K562 (cell line): ENCODE results near the gene CNPY4. TPM values are rescaled to one million over a fixed set of nuclear protein-coding genes. Genes with fewer than 3 reads are reported as not detected.

Source experiments
- BRD9 ChIP-seq: fragments of 450-650 bp; IDR thresholded peaks from 2 replicates; pipeline ENCODE4 v1.6.1; 2018; ENCODE audit warnings: low read depth; ENCODE audit not compliant: partially characterized antibody
- CBFB ChIP-seq: sonication (generic); formaldehyde crosslinking; IDR thresholded peaks from 2 replicates; pipeline ENCODE4 v1.4.0; 2020; ENCODE audit warnings: mild to moderate bottlenecking, missing genetic modification reagents
- CBX8 ChIP-seq: fragments of 200-600 bp; sonication (generic); IDR thresholded peaks from 2 replicates; pipeline ENCODE4 v1.6.1; 2012; ENCODE audit warnings: borderline replicate concordance, mixed run types, low read depth, mild to moderate bottlenecking, moderate library complexity, mixed read lengths, low read length, control low read depth, inconsistent platforms; ENCODE audit not compliant: poor library complexity, severe bottlenecking; ENCODE audit errors: extremely low read depth
- CEBPB ChIP-seq: fragments of 450-650 bp; IDR thresholded peaks from 2 replicates; pipeline ENCODE4 v1.6.1; 2016; ENCODE audit warnings: missing genetic modification characterization, missing compliant biosample characterization
- CXXC5 ChIP-seq: fragments of 250-450 bp; sonication (Bioruptor Pico); IDR thresholded peaks from 2 replicates; pipeline ENCODE4 v1.8.0; 2022; ENCODE audit warnings: inconsistent platforms, mild to moderate bottlenecking, moderate library complexity
- ERF ChIP-seq: fragments of 450-650 bp; formaldehyde crosslinking; IDR thresholded peaks from 2 replicates; pipeline ENCODE4 v1.4.0; 2020; ENCODE audit warnings: mild to moderate bottlenecking, mixed read lengths
- HMG20A ChIP-seq: fragments of 450-650 bp; formaldehyde crosslinking; conservative IDR thresholded peaks from 2 replicates; pipeline ENCODE4 v1.4.0; 2020; ENCODE audit warnings: mild to moderate bottlenecking, mixed read lengths
- ILF3 ChIP-seq: fragments of 450-650 bp; IDR thresholded peaks from 2 replicates; pipeline ENCODE4 v1.6.1; 2018; ENCODE audit warnings: antibody characterized with exemption, mild to moderate bottlenecking, moderate library complexity, borderline replicate concordance
- KDM5B ChIP-seq: fragments of 200-600 bp; sonication (generic); IDR thresholded peaks from 2 replicates; pipeline ENCODE4 v1.6.1; 2012; ENCODE audit warnings: low read depth, mild to moderate bottlenecking, moderate library complexity, low read length, control low read depth, inconsistent platforms; ENCODE audit not compliant: insufficient replicate concordance
- PURB ChIP-seq: sonication (generic); formaldehyde crosslinking; IDR thresholded peaks from 2 replicates; pipeline ENCODE4 v1.9.0; 2021; ENCODE audit warnings: low read depth, mild to moderate bottlenecking, missing genetic modification reagents
- SAP30 ChIP-seq: fragments of 200-600 bp; sonication (generic); IDR thresholded peaks from 2 replicates; pipeline ENCODE4 v1.6.1; 2012; ENCODE audit warnings: borderline replicate concordance, low read depth, mild to moderate bottlenecking, moderate library complexity, low read length, control low read depth, inconsistent platforms; ENCODE audit not compliant: insufficient read depth, poor library complexity, severe bottlenecking
- SNRNP70 ChIP-seq: fragments of 200-400 bp; formaldehyde crosslinking; optimal IDR thresholded peaks from 2 replicates; pipeline ENCODE3; 2017; ENCODE audit warnings: low read depth, low read length
- SPI1 ChIP-seq: IDR thresholded peaks from 2 replicates; pipeline ENCODE4 v1.6.1; 2011; ENCODE audit warnings: low read depth, low read length, control low read depth, borderline replicate concordance
- STAT6 ChIP-seq: sonication (generic); formaldehyde crosslinking; IDR thresholded peaks from 2 replicates; pipeline ENCODE4 v1.8.1; 2023; ENCODE audit warnings: mild to moderate bottlenecking, missing genetic modification reagents
- THRAP3 ChIP-seq: fragments of 450-650 bp; IDR thresholded peaks from 2 replicates; pipeline ENCODE4 v1.6.1; 2016; ENCODE audit warnings: mild to moderate bottlenecking, inconsistent platforms, borderline replicate concordance
- ZNF384 ChIP-seq: IDR thresholded peaks from 2 replicates; pipeline ENCODE4 v1.6.1; 2012; ENCODE audit warnings: low read depth, low read length, improper control_type of control experiment
- ZNF436 ChIP-seq: fragments of 250-450, 450-650 bp; sonication (Bioruptor Pico); formaldehyde crosslinking; IDR thresholded peaks from 2 replicates; pipeline ENCODE4 v1.7.0; 2020; ENCODE audit warnings: mild to moderate bottlenecking
- ZNF668 ChIP-seq: fragments of 250-450 bp; sonication (Bioruptor Pico); IDR thresholded peaks from 2 replicates; pipeline ENCODE4 v1.8.0; 2022; ENCODE audit warnings: mild to moderate bottlenecking, inconsistent platforms
- ZNF75A ChIP-seq: fragments of 450-650 bp; formaldehyde crosslinking; IDR thresholded peaks from 2 replicates; pipeline ENCODE4 v1.4.0; 2020; ENCODE audit warnings: mild to moderate bottlenecking
- polyA plus RNA-seq, 8 experiments: library from polyadenylated mRNA; depleted of rRNA in 4 of 8; stranded (reverse) in 5 of 8; unstranded in 3 of 8; fragments of >200 nt; fragmentation: Nextera tagmentation in 2 of 8; fragmentation: Illumina TruSeq in 1 of 8; extraction: Ambion mirVana in 2 of 8; extraction: Trizol in 1 of 8; gene quantifications; 2 replicates each; pipeline versions ENCODE4 v1.2.1 to v1.2.3, GENCODE V29; 2011 to 2014; ENCODE audit warnings: inconsistent platforms in 1 of 8, missing spikeins in 1 of 8
- total RNA-seq, 7 experiments: library from RNA; depleted of rRNA in 6 of 7; stranded (reverse); fragments of >200 nt in 6 of 7; fragmentation: Illumina TruSeq in 2 of 7; extraction: Trizol in 2 of 7; gene quantifications; 2 replicates each; pipeline versions ENCODE4 v1.2.1 to v1.2.3, GENCODE V29; 2011 to 2021; ENCODE audit warnings: low replicate concordance in 1 of 7
- TF ChIP-seq, protein P1 (sequence below), 2 experiments: fragments of 250-450 bp in 1 of 2; fragments of 450-650 bp in 1 of 2; sonication (Bioruptor Pico) in 1 of 2; IDR thresholded peaks; 2 replicates each; pipeline versions ENCODE4 v1.6.1 to v1.8.0; 2016 to 2021; ENCODE audit warnings: mild to moderate bottlenecking in 2 of 2, moderate library complexity in 2 of 2, missing compliant biosample characterization in 1 of 2, missing genetic modification characterization in 1 of 2
- TF ChIP-seq, protein P2 (sequence below), 2 experiments: IDR thresholded peaks; 2 replicates each; pipeline ENCODE4 v1.6.1; 2012; ENCODE audit warnings: improper control_type of control experiment in 2 of 2, low read depth in 2 of 2, low read length in 2 of 2, borderline replicate concordance in 1 of 2

Gene CNPY4
- total and polyA plus RNA-seq, 9 of the 15 experiments (the other 6 are each of a cell fraction or from before 2014, with no cell fraction given), result 1.9 to 11.2 (median 7.0) TPM

GRCh38 chr7:100157334-100158228 lies 38.1 kb downstream of the CNPY4 start (continued):
- TF ChIP-seq ERF (CRISPR knock-in tag), result no peak
- TF ChIP-seq KDM5B, result peak; percentile 46
- no peak for TF ChIP-seq ZNF384
- TF ChIP-seq SNRNP70, result no peak
- no peak for TF ChIP-seq SPI1
- no peak for TF ChIP-seq ZNF436
- no peak for TF ChIP-seq ZNF668 (CRISPR knock-in tag)
- no peak for TF ChIP-seq BRD9
- TF ChIP-seq HMG20A, result no peak
- no peak for TF ChIP-seq CBX8
- TF ChIP-seq, protein P1, sequence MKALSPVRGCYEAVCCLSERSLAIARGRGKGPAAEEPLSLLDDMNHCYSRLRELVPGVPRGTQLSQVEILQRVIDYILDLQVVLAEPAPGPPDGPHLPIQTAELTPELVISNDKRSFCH (CRISPR knock-in tag; IDR thresholded peaks at IDR 0.05), result no peak
- TF ChIP-seq, protein P1 (tag; IDR thresholded peaks at IDR 0.05), result no peak
- peak; percentile 77 for TF ChIP-seq CEBPB (tag)
- TF ChIP-seq PURB (CRISPR knock-in tag), result no peak
- no peak for TF ChIP-seq ILF3
- TF ChIP-seq ZNF75A (CRISPR knock-in tag), result no peak
- TF ChIP-seq CXXC5, result peak; percentile 47; the same call in 1 of the 2 replicates
- no peak for TF ChIP-seq THRAP3
- no peak for TF ChIP-seq SAP30
- TF ChIP-seq CBFB (CRISPR knock-in tag), result no peak
- no peak for TF ChIP-seq STAT6 (CRISPR knock-in tag)
- TF ChIP-seq, protein P2, sequence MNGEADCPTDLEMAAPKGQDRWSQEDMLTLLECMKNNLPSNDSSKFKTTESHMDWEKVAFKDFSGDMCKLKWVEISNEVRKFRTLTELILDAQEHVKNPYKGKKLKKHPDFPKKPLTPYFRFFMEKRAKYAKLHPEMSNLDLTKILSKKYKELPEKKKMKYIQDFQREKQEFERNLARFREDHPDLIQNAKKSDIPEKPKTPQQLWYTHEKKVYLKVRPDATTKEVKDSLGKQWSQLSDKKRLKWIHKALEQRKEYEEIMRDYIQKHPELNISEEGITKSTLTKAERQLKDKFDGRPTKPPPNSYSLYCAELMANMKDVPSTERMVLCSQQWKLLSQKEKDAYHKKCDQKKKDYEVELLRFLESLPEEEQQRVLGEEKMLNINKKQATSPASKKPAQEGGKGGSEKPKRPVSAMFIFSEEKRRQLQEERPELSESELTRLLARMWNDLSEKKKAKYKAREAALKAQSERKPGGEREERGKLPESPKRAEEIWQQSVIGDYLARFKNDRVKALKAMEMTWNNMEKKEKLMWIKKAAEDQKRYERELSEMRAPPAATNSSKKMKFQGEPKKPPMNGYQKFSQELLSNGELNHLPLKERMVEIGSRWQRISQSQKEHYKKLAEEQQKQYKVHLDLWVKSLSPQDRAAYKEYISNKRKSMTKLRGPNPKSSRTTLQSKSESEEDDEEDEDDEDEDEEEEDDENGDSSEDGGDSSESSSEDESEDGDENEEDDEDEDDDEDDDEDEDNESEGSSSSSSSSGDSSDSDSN (IDR thresholded peaks at IDR 0.05; ENCODE audit: borderline replicate concordance in 1 of 2, low read depth in 2 of 2, low read length in 2 of 2), result 0 out of 4 replicates have a peak, but pooled peaks of 1 of the 2 experiments have one; percentile 49
